Hepatocyte (in vitro differentiated cells): Measurements from ENCODE around the gene PCID2. TPM values are rescaled to one million over a fixed set of nuclear protein-coding genes. Genes with fewer than 3 reads are reported as not detected.

Experiments used
- DNase-seq: peaks from one replicate; pipeline ENCODE4 v3.0.0-alpha.2; 2016; ENCODE audit warnings: low spot score
- H2AFZ ChIP-seq: fragments of 200-600 bp; sonication (generic); 2 replicates; pipeline ENCODE4 v1.6.0; 2016; ENCODE audit warnings: antibody characterized with exemption, mild to moderate bottlenecking
- H3K27ac ChIP-seq: fragments of 200-600 bp; sonication (generic); 2 replicates; pipeline ENCODE4 v1.5.1; 2016; ENCODE audit warnings: mild to moderate bottlenecking
- H3K27me3 ChIP-seq: fragments of 200-600 bp; sonication (generic); 2 replicates; pipeline ENCODE4 v1.6.1; 2016
- H3K36me3 ChIP-seq: fragments of 200-600 bp; sonication (generic); replicated peaks from 2 replicates; pipeline ENCODE4 v1.5.1; 2016; ENCODE audit warnings: low read depth; ENCODE audit not compliant: insufficient read depth
- H3K4me1 ChIP-seq: fragments of 200-600 bp; sonication (generic); 2 replicates; pipeline ENCODE4 v1.5.1; 2016; ENCODE audit warnings: mild to moderate bottlenecking, moderate library complexity; ENCODE audit not compliant: insufficient read depth
- H3K4me2 ChIP-seq: fragments of 200-600 bp; sonication (generic); 2 replicates; pipeline ENCODE4 v1.6.0; 2016
- H3K4me3 ChIP-seq: fragments of 200-600 bp; sonication (generic); 2 replicates; pipeline ENCODE4 v1.5.1; 2016; ENCODE audit warnings: mild to moderate bottlenecking
- H3K79me2 ChIP-seq: fragments of 200-600 bp; sonication (generic); 2 replicates; pipeline ENCODE4 v1.6.0; 2017; ENCODE audit warnings: mild to moderate bottlenecking
- H3K9me2 ChIP-seq: fragments of 200-600 bp; sonication (generic); replicated peaks from 2 replicates; pipeline ENCODE4 v1.6.0; 2017; ENCODE audit warnings: mild to moderate bottlenecking; ENCODE audit not compliant: insufficient read depth
- H3K9me3 ChIP-seq: fragments of 200-600 bp; sonication (generic); 2 replicates; pipeline ENCODE4 v1.5.1; 2016; ENCODE audit warnings: low read depth, mild to moderate bottlenecking
- H4K20me1 ChIP-seq: fragments of 200-600 bp; sonication (generic); 2 replicates; pipeline ENCODE4 v1.6.0; 2016; ENCODE audit warnings: mild to moderate bottlenecking; ENCODE audit not compliant: insufficient read depth, poor library complexity, severe bottlenecking
- CTCF ChIP-seq: fragments of 200-600 bp; sonication (generic); IDR thresholded peaks from 2 replicates; pipeline ENCODE4 v1.5.1; 2016; ENCODE audit warnings: antibody characterized with exemption, mild to moderate bottlenecking; ENCODE audit not compliant: poor library complexity
- EZH2 ChIP-seq: fragments of 200-600 bp; sonication (generic); IDR thresholded peaks from 2 replicates; pipeline ENCODE4 v1.6.1; 2016; ENCODE audit warnings: antibody characterized with exemption, mild to moderate bottlenecking, borderline replicate concordance
- EZH2phosphoT487 ChIP-seq: fragments of 200-600 bp; sonication (generic); IDR thresholded peaks from one replicate; pipeline ENCODE4 v1.6.1; 2018; ENCODE audit warnings: antibody characterized with exemption, mild to moderate bottlenecking, low read depth, moderate library complexity; ENCODE audit not compliant: unreplicated experiment, severe bottlenecking
- WGBS: methylation state at CpG from one replicate; pipeline ENCODE4 v1.1.6; 2016; ENCODE audit warnings: low lambda C conversion rate; ENCODE audit errors: missing lambda C conversion rate; 5-methylcytosine and 5-hydroxymethylcytosine counted together
- polyA plus RNA-seq: library from polyadenylated mRNA; unstranded; fragments of >200 nt; fragmentation: Nextera tagmentation; extraction: Ambion mirVana; gene quantifications from 2 replicates; pipeline ENCODE4 v1.2.1, GENCODE V29; 2016
- total RNA-seq: library from RNA; depleted of rRNA; stranded (reverse); fragments of >200 nt; gene quantifications from 2 replicates; pipeline ENCODE4 v1.2.3, GENCODE V29; 2014

Gene PCID2
- total and polyA plus RNA-seq, 2 experiments from 2014 or later, result 47.5 to 55.4 TPM

GRCh38 chr13:113159701-113160100, 48.8 kb downstream of the PCID2 start:
- peaks cover 9% of the 10 kb centered on the region for H3K27me3 ChIP-seq
- H3K4me3 ChIP-seq, result no peak overlapping the region
- 82% methylated on average over 20 of the region's 20 CpGs for WGBS
- H4K20me1 ChIP-seq, result no peaks in the 10 kb centered on the region
- H3K27ac ChIP-seq, result no peak overlapping the region
- no peaks in the 10 kb centered on the region for H3K79me2 ChIP-seq
- no peak overlapping the region for H3K4me2 ChIP-seq
- H2AFZ ChIP-seq, result no peak overlapping the region
- TF ChIP-seq EZH2, result no peak
- no peak for TF ChIP-seq EZH2phosphoT487
- no peak for TF ChIP-seq CTCF
- no peaks in the 10 kb centered on the region for H3K9me2 ChIP-seq
- DNase-seq, result peak; percentile 10
- peaks cover 3% of the 10 kb centered on the region for H3K4me1 ChIP-seq
- H3K36me3 ChIP-seq, result no peaks in the 10 kb centered on the region
- no peaks in the 10 kb centered on the region for H3K9me3 ChIP-seq

DNA sequence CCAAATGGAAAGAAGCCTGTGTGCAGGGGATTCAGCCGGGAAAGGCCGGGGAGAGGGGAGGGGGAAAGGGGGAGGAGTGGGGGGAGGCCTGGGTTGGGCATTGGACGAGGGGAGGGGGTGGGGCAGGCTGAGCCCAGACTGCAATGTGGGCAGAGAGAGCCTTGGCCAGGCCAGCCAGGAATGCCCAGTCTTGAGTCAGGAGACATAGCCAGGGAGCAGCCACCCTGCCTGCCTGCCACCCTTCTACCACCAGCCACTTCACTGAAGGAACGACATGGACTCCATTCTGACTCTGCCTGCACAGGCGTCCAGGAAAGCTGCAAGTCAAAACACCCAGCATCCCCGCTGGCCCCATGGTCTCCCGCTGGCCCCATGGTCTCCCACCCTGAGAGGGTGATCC, 49.5 kb downstream of the PCID2 start:
- H3K9me2 ChIP-seq, result no peaks in the 10 kb centered on the region
- H3K4me2 ChIP-seq, result peak overlapping the region; percentile 43
- peaks cover 9% of the 10 kb centered on the region for H3K27me3 ChIP-seq
- no peaks in the 10 kb centered on the region for H3K36me3 ChIP-seq
- no peak overlapping the region for H2AFZ ChIP-seq
- no peaks in the 10 kb centered on the region for H4K20me1 ChIP-seq
- TF ChIP-seq EZH2 (no peak), EZH2phosphoT487 (no peak), CTCF (no peak)
- H3K4me1 ChIP-seq, result peaks cover 3% of the 10 kb centered on the region
- no peaks in the 10 kb centered on the region for H3K79me2 ChIP-seq
- H3K27ac ChIP-seq, result peak overlapping the region; percentile 23
- no peak overlapping the region for H3K4me3 ChIP-seq
- 57% methylated on average over 4 of the region's 7 CpGs for WGBS
- no peak for DNase-seq
- no peaks in the 10 kb centered on the region for H3K9me3 ChIP-seq

- H3K36me3 ChIP-seq, result no peaks in the 10 kb centered on the region
- 39% methylated on average over 15 of the region's 16 CpGs for WGBS
- TF ChIP-seq EZH2, result no peak
- TF ChIP-seq EZH2phosphoT487, result no peak
- TF ChIP-seq CTCF, result no peak
- H3K4me3 ChIP-seq, result no peak within 1 kb of the TSS
- H3K27ac ChIP-seq, result peak within 1 kb of the TSS; percentile 23
- H3K9me3 ChIP-seq, result no peaks in the 10 kb centered on the region
- H3K4me2 ChIP-seq, result peak within 1 kb of the TSS; percentile 43
- DNase-seq, result no peak
- no peaks in the 10 kb centered on the region for H4K20me1 ChIP-seq
- no peaks in the 10 kb centered on the region for H3K79me2 ChIP-seq
- peak within 1 kb of the TSS; percentile 7 for H2AFZ ChIP-seq
- peaks cover 3% of the 10 kb centered on the region for H3K27me3 ChIP-seq
- peaks cover 9% of the 10 kb centered on the region for H3K4me1 ChIP-seq
- no peaks in the 10 kb centered on the region for H3K9me2 ChIP-seq
Measured at GRCh38 chr13:113157929-113158747, 50.3 kb downstream of the PCID2 start, which contains the start of gene PROZ. Gene PROZ, plus strand, starts transcription at chr13:113158648. Its CDS starts 13 bp downstream, at chr13:113158661.
